Lower lobe of right lung (tissue), 2 donors: ENCODE measurements around the gene ZNF624. TPM values are rescaled to one million over a fixed set of nuclear protein-coding genes. Genes with fewer than 3 reads are reported as not detected.
"Not testable (repeated sequence)": the region's sequence is repeated elsewhere in the genome, so short reads cannot be mapped to it uniquely, and the experiment has no call there.

ENCODE experiments used
- ATAC-seq, 2 donors: fragments of 200-7000 bp; cut with Tn5 transposase; one replicate each; pipeline ENCODE4 v1.9.1; 2020 to 2022; ENCODE audit warnings: mild to moderate bottlenecking in 2 of 2, moderate library complexity in 2 of 2
- DNase-seq: peaks from one replicate; pipeline ENCODE4 v3.0.0-alpha.2; 2020
- H3K27ac ChIP-seq: fragments of 200-600 bp; one replicate; pipeline ENCODE4 v1.8.0; 2022
- H3K27me3 ChIP-seq: fragments of 200-600 bp; one replicate; pipeline ENCODE4 v1.8.0; 2022; ENCODE audit warnings: low read depth
- H3K36me3 ChIP-seq: fragments of 200-600 bp; one replicate; pipeline ENCODE4 v1.8.0; 2022; ENCODE audit warnings: mild to moderate bottlenecking
- H3K4me1 ChIP-seq: fragments of 200-600 bp; one replicate; pipeline ENCODE4 v1.8.0; 2022
- H3K4me3 ChIP-seq: fragments of 200-600 bp; one replicate; pipeline ENCODE4 v1.8.0; 2022; ENCODE audit warnings: mild to moderate bottlenecking
- H3K9me3 ChIP-seq: fragments of 200-600 bp; one replicate; pipeline ENCODE4 v1.8.0; 2022
- intact Hi-C: fragments of 100-400 bp; cut with DNase I; formaldehyde crosslinking; loops from one replicate; pipeline ENCODE4 v1.11.0; 2022
- total RNA-seq: library from RNA; stranded (reverse); fragmentation: NEBNext Ultra II Directional; extraction: Animal tissue kit (Norgen Biotek cat#: 25700); gene quantifications from one replicate; pipeline ENCODE4 v1.2.1, GENCODE V29; 2021
- TF ChIP-seq, protein P1 (sequence below): fragments of 200-600 bp; IDR thresholded peaks from one replicate; pipeline ENCODE4 v1.8.0; 2022; ENCODE audit warnings: antibody characterized with exemption, mild to moderate bottlenecking
- donor health status: DM: no; HTN: yes; CAD: no; lungs with severe emphysema.

The ZNF624 gene
- total RNA-seq, 1 donor from 2014 or later, result 5.7 TPM

- no peaks in the 10 kb centered on the region for H3K9me3 ChIP-seq
These were observed 23.1 kb upstream of the ZNF624 start for GRCh38 chr17:16676676-16677268.

DNA sequence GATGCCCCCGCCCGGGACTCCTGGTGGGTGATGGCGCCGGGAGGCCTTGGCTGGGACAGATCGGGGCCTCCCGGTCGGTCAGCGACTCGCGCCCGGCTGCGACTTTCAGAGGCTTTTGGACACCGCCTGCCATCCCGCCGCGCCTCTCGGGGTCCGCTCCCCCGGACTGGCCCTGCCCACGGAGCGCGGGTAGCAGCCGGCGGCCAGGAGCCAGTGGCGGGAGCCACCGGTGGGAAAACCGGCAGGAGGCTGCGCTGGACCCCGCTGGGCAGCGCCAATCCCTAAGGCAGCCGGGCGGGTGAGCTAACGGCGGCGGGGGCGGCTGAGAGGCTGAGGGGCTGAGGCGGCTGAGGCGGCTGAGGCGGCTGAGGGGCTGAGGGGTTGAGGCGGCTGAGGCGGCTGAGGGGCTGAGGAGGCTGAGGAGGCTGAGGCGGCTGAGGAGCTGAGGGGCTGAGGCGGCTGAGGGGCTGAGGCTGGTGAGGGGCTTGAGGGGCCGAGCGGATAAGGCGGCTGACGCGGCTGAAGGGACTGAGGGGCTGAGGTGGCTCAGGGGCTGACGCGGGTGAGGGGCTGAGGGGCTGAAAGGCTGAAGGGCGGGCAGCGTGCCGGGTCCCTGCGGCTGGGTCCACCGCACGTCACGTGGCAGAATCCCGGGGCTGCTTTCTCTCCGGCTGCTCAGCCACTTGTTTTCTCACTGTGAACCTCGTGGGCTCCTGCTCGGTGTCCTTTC, 13.4 kb upstream of the ZNF624 start:
- DNase-seq, H3K27ac ChIP-seq, H3K9me3 ChIP-seq, intact Hi-C loops, H3K4me1 ChIP-seq, H3K36me3 ChIP-seq: not testable (repeated sequence)
- peak; percentile 38 to 53 for ATAC-seq
- Histone ChIP-seq H3K4me3 (peak overlapping the region; percentile 25), H3K27me3 (peaks cover 43% of the 10 kb centered on the region)

More at GRCh38 chr17:16676676-16677268, 23.1 kb upstream of the ZNF624 start:
- DNase-seq (no peak), ATAC-seq (no peak)
- TF ChIP-seq, protein P1, sequence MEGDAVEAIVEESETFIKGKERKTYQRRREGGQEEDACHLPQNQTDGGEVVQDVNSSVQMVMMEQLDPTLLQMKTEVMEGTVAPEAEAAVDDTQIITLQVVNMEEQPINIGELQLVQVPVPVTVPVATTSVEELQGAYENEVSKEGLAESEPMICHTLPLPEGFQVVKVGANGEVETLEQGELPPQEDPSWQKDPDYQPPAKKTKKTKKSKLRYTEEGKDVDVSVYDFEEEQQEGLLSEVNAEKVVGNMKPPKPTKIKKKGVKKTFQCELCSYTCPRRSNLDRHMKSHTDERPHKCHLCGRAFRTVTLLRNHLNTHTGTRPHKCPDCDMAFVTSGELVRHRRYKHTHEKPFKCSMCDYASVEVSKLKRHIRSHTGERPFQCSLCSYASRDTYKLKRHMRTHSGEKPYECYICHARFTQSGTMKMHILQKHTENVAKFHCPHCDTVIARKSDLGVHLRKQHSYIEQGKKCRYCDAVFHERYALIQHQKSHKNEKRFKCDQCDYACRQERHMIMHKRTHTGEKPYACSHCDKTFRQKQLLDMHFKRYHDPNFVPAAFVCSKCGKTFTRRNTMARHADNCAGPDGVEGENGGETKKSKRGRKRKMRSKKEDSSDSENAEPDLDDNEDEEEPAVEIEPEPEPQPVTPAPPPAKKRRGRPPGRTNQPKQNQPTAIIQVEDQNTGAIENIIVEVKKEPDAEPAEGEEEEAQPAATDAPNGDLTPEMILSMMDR, result no peak
- Histone ChIP-seq H3K27me3 (peaks cover 7% of the 10 kb centered on the region), H3K27ac (no peak overlapping the region), H3K4me1 (no peaks in the 10 kb centered on the region), H3K36me3 (no peaks in the 10 kb centered on the region), H3K4me3 (no peak overlapping the region)
- intact Hi-C loops, result no loop called here

GRCh38 chr17:16666553-16666906, 12.9 kb upstream of the ZNF624 start:
- H3K4me3 ChIP-seq, DNase-seq, ATAC-seq, H3K9me3 ChIP-seq, H3K36me3 ChIP-seq, intact Hi-C loops, H3K4me1 ChIP-seq, H3K27ac ChIP-seq: not testable (repeated sequence)
- H3K27me3 ChIP-seq, result peaks cover 43% of the 10 kb centered on the region

GRCh38 chr17:16662936-16663335, 9.3 kb upstream of the ZNF624 start:
- no peak for ATAC-seq
- intact Hi-C loops, result no loop called here
- H3K9me3 ChIP-seq, result no peaks in the 10 kb centered on the region
- TF ChIP-seq, protein P1, result no peak
- H3K27ac ChIP-seq, result no peak overlapping the region
- no peak overlapping the region for H3K4me3 ChIP-seq
- H3K27me3 ChIP-seq, result peaks cover 17% of the 10 kb centered on the region
- no peaks in the 10 kb centered on the region for H3K4me1 ChIP-seq
- H3K36me3 ChIP-seq, result no peaks in the 10 kb centered on the region
- no peak for DNase-seq

- intact Hi-C loops, result no loop called here
- no peak for DNase-seq
- Histone ChIP-seq H3K27me3 (peaks cover 11% of the 10 kb centered on the region), H3K4me1 (no peaks in the 10 kb centered on the region), H3K27ac (no peak overlapping the region), H3K36me3 (no peaks in the 10 kb centered on the region), H3K4me3 (no peak overlapping the region), H3K9me3 (no peaks in the 10 kb centered on the region)
- TF ChIP-seq, protein P1, result no peak
- ATAC-seq, result no peak
These were observed 7.6 kb upstream of the ZNF624 start for GRCh38 chr17:16661217-16661616.

DNA sequence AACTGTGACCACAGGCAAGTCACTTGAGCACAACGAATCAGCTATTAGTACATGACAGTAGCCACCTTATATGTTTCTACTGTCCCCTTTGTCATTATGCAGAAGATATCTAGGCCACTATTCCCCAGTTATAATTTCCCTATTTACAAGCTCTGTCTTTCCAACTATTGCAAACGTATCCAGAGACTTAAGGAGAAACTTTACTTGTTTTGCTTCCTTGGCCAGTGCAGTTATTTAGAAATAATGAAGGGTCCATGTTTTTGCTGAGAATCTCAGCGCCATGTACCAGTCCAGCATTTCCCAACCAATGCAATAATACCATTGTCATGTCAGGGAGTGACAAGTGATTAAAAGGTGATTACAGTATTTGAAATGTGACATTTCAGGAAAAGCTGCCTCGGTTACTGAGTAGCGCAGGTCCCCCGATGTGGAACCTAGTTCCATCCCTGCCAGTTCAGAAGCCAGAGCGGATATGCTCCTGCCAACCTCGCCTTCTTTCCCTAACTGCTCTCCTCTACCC, 743 bp downstream of the ZNF624 start:
- no peaks in the 10 kb centered on the region for H3K27me3 ChIP-seq
- peak overlapping the region; percentile 73 for H3K4me3 ChIP-seq
- peak overlapping the region; percentile 91 for H3K27ac ChIP-seq
- H3K4me1 ChIP-seq, result peaks cover 16% of the 10 kb centered on the region
- ATAC-seq, result no peak
- TF ChIP-seq, protein P1, result no peak
- DNase-seq, result no peak
- intact Hi-C loops, result no loop called here
- no peaks in the 10 kb centered on the region for H3K36me3 ChIP-seq
- H3K9me3 ChIP-seq, result no peaks in the 10 kb centered on the region
